GM21423 (cell line): ENCODE measurements around the gene ZNF547.
A peak's percentile ranks its signal among the peaks of the same experiment; 100 is the strongest.
"Not testable (repeated sequence)": the region's sequence is repeated elsewhere in the genome, so short reads cannot be mapped to it uniquely, and the experiment has no call there.

Experiments used
- ATAC-seq: cut with Tn5 transposase; IDR thresholded peaks from one replicate; pipeline ENCODE4 v1.9.1; 2021; ENCODE audit warnings: mild to moderate bottlenecking, moderate library complexity; ENCODE audit not compliant: unreplicated experiment

ZNF547 gene

GRCh38 chr19:57374179-57374578 is 10.8 kb downstream of the ZNF547 start:
- no peak for ATAC-seq

- ATAC-seq = not testable (repeated sequence)
Measured at GRCh38 chr19:57374647-57375046, 11.3 kb downstream of the ZNF547 start.

GRCh38 chr19:57376151-57376550 is 12.8 kb downstream of the ZNF547 start:
- no peak for ATAC-seq

- ATAC-seq = no peak
Measured at GRCh38 chr19:57377498-57378146, 14.3 kb downstream of the ZNF547 start.

- ATAC-seq = no peak
Measured at GRCh38 chr19:57380923-57381322, 17.6 kb downstream of the ZNF547 start.

- ATAC-seq = no peak
Measured at GRCh38 chr19:57382806-57383488, 19.6 kb downstream of the ZNF547 start.

- no peak for ATAC-seq
Measured at GRCh38 chr19:57389194-57389729, 25.9 kb downstream of the ZNF547 start.

- ATAC-seq = peak; percentile 99
Measured at GRCh38 chr19:57389730-57390598, 26.6 kb downstream of the ZNF547 start, which contains the start of gene ZNF548. ZNF548 (plus strand) TSS chr19:57389854; CDS start chr19:57390100, 246 bp downstream.

GRCh38 chr19:57395710-57396109 is 32.4 kb downstream of the ZNF547 start:
- ATAC-seq = no peak

- no peak for ATAC-seq
Measured at GRCh38 chr19:57398868-57399267, 35.5 kb downstream of the ZNF547 start.

- ATAC-seq = no peak
Measured at GRCh38 chr19:57403737-57404563, 40.6 kb downstream of the ZNF547 start.

- no peak for ATAC-seq
Measured at GRCh38 chr19:57406516-57407123, 43.3 kb downstream of the ZNF547 start.

- ATAC-seq = peak; percentile 99
Measured at GRCh38 chr19:57410877-57411671, 47.7 kb downstream of the ZNF547 start, which contains the start of gene ZNF17. ZNF17 (plus strand) TSS chr19:57411161; CDS start chr19:57413616, 2,455 bp downstream.

GRCh38 chr19:57419439-57419838 is 56.1 kb downstream of the ZNF547 start:
- ATAC-seq = no peak

GRCh38 chr19:57421037-57421436 is 57.7 kb downstream of the ZNF547 start:
- ATAC-seq = no peak
